WTC11 (cell line): ENCODE measurements around the gene NEK8. TPM values are rescaled to one million over a fixed set of nuclear protein-coding genes. Genes with fewer than 3 reads are reported as not detected.

Source experiments
- ATAC-seq: fragments of 200-7000 bp; cut with Tn5 transposase; 2 replicates; pipeline ENCODE4 v1.10.0; 2021; ENCODE audit warnings: mild to moderate bottlenecking, moderate library complexity
- Bru-seq: library from RNA; stranded (reverse); fragments of 400-500 nt; gene quantifications from one replicate; lab custom pipeline; 2021; lab: Mats Ljungman, UMichigan
- CTCF ChIA-PET: fragments of 300-600 bp; sonication (Branson Sonifier 250); formaldehyde crosslinking; loops from one replicate; lab custom pipeline; 2021; ENCODE audit warnings: antibody characterized with exemption; lab: Charles Lee
- POLR2A ChIA-PET: fragments of 350-600 bp; sonication (Branson Sonifier 250); formaldehyde crosslinking; loops from one replicate; lab custom pipeline; 2021; ENCODE audit warnings: antibody characterized with exemption; lab: Charles Lee
- DNase-seq: peaks from one replicate; pipeline ENCODE4 v3.0.0; 2021; ENCODE audit warnings: low spot score
- H3K27ac Mint-ChIP-seq: 2 replicates; pipeline ENCODE4 v1.8.0; 2021; ENCODE audit warnings: mixed read lengths
- H3K27me3 Mint-ChIP-seq: 2 replicates; pipeline ENCODE4 v1.8.0; 2021; ENCODE audit warnings: low read depth, mild to moderate bottlenecking, moderate library complexity, mixed read lengths
- H3K36me3 Mint-ChIP-seq: 2 replicates; pipeline ENCODE4 v1.8.0; 2021; ENCODE audit warnings: mixed read lengths
- H3K4me1 Mint-ChIP-seq: 2 replicates; pipeline ENCODE4 v1.8.0; 2022; ENCODE audit warnings: mixed read lengths
- H3K4me3 Mint-ChIP-seq: 2 replicates; pipeline ENCODE4 v1.8.0; 2021; ENCODE audit warnings: mild to moderate bottlenecking, moderate library complexity, mixed read lengths
- H3K9me3 Mint-ChIP-seq: 2 replicates; pipeline ENCODE4 v1.8.0; 2021; ENCODE audit warnings: mixed read lengths
- AFF4 ChIP-seq: sonication (generic); formaldehyde crosslinking; IDR thresholded peaks from 2 replicates; pipeline ENCODE4 v1.8.1; 2023; ENCODE audit warnings: mild to moderate bottlenecking, missing genetic modification reagents, borderline replicate concordance
- E2F1 ChIP-seq: sonication (generic); formaldehyde crosslinking; IDR thresholded peaks from 2 replicates; pipeline ENCODE4 v1.8.0; 2022; ENCODE audit warnings: mild to moderate bottlenecking, missing genetic modification reagents
- FOXJ3 ChIP-seq: sonication (generic); formaldehyde crosslinking; IDR thresholded peaks from 2 replicates; pipeline ENCODE4 v1.9.0; 2021; ENCODE audit warnings: missing genetic modification reagents, mild to moderate bottlenecking, borderline replicate concordance
- FOXK1 ChIP-seq: sonication (generic); formaldehyde crosslinking; IDR thresholded peaks from 2 replicates; pipeline ENCODE4 v1.8.0; 2022; ENCODE audit warnings: mild to moderate bottlenecking, moderate library complexity, missing genetic modification reagents
- FOXP1 ChIP-seq: sonication (generic); formaldehyde crosslinking; IDR thresholded peaks from 2 replicates; pipeline ENCODE4 v1.8.0; 2022; ENCODE audit warnings: missing genetic modification reagents, mild to moderate bottlenecking, moderate library complexity, borderline replicate concordance
- GABPB1 ChIP-seq: sonication (generic); formaldehyde crosslinking; IDR thresholded peaks from 2 replicates; pipeline ENCODE4 v1.8.1; 2023; ENCODE audit warnings: mild to moderate bottlenecking, missing genetic modification reagents
- JAZF1 ChIP-seq: fragments of 250-450 bp; sonication (Bioruptor Pico); IDR thresholded peaks from 2 replicates; pipeline ENCODE4 v1.9.0; 2021; ENCODE audit warnings: moderate library complexity, mild to moderate bottlenecking, inconsistent platforms
- NR3C1 ChIP-seq: sonication (generic); formaldehyde crosslinking; conservative IDR thresholded peaks from 2 replicates; pipeline ENCODE4 v1.8.1; 2023; ENCODE audit warnings: low read depth, mild to moderate bottlenecking, missing genetic modification reagents
- RELA ChIP-seq: sonication (generic); formaldehyde crosslinking; IDR thresholded peaks from 2 replicates; pipeline ENCODE4 v1.8.1; 2022; ENCODE audit warnings: missing genetic modification reagents, mild to moderate bottlenecking, borderline replicate concordance
- SMAD3 ChIP-seq: sonication (generic); formaldehyde crosslinking; IDR thresholded peaks from 2 replicates; pipeline ENCODE4 v1.8.0; 2022; ENCODE audit warnings: missing genetic modification reagents, mild to moderate bottlenecking, borderline replicate concordance
- SP1 ChIP-seq: sonication (generic); formaldehyde crosslinking; conservative IDR thresholded peaks from 2 replicates; pipeline ENCODE4 v1.8.1; 2022; ENCODE audit warnings: missing genetic modification reagents
- USF1 ChIP-seq: sonication (generic); formaldehyde crosslinking; IDR thresholded peaks from 2 replicates; pipeline ENCODE4 v1.8.0; 2022; ENCODE audit warnings: mild to moderate bottlenecking, missing genetic modification reagents
- long read RNA-seq, 3 experiments: library from RNA in 1 of 3; library from capped mRNA in 1 of 3; library from polyadenylated mRNA in 1 of 3; unstranded in 2 of 3; stranded (forward) in 1 of 3; transcript quantifications; one replicate each; pipeline ENCODE4 v2.0.0, GENCODE V29; 2021
- total RNA-seq: library from RNA; stranded (reverse); gene quantifications from 3 replicates; pipeline ENCODE4 v1.2.3, GENCODE V29; 2021
- TF ChIP-seq, protein P1 (sequence below): sonication (generic); formaldehyde crosslinking; IDR thresholded peaks from 2 replicates; pipeline ENCODE4 v1.8.1; 2023; ENCODE audit warnings: mild to moderate bottlenecking, moderate library complexity, missing genetic modification reagents
- TF ChIP-seq, protein P2 (sequence below): sonication (generic); formaldehyde crosslinking; IDR thresholded peaks from 2 replicates; pipeline ENCODE4 v1.8.0; 2023; ENCODE audit warnings: missing genetic modification reagents, mild to moderate bottlenecking, borderline replicate concordance
- TF ChIP-seq, protein P3 (sequence below): fragments of 250-450 bp; sonication (Bioruptor Pico); IDR thresholded peaks from 2 replicates; pipeline ENCODE4 v2.1.2; 2022; ENCODE audit warnings: mild to moderate bottlenecking, moderate library complexity

Gene NEK8
- total RNA-seq = 17.9 to 25.0 TPM (median 18.6 TPM) in 3 replicates
- percentile 57 among the genes with signal in this experiment for Bru-seq, nascent RNA
- long read RNA-seq, experiment 1, partial matches to known transcripts = 16 of 47 reads
- long read RNA-seq, experiment 1, other reads (novel, unspliced or antisense) = 30 of 47 reads
- long read RNA-seq, experiment 2, partial matches to known transcripts = 0 of 7 reads
- long read RNA-seq, experiment 2, other reads (novel, unspliced or antisense) = 7 of 7 reads
- long read RNA-seq, experiment 3, partial matches to known transcripts = 0 of 5 reads
- long read RNA-seq, experiment 3, other reads (novel, unspliced or antisense) = 5 of 5 reads

- H3K4me3 Mint-ChIP-seq = peak within 1 kb of the TSS; percentile 92
- TF ChIP-seq NR3C1 (CRISPR knock-in tag) (no peak), AFF4 (no peak), E2F1 (0 out of 2 replicates have a peak, but pooled peaks have one; percentile 16), FOXJ3 (no peak), FOXP1 (CRISPR knock-in tag) (no peak), FOXK1 (peak; percentile 11; the same call in 1 of the 2 replicates), GABPB1 (CRISPR knock-in tag) (peak; percentile 35; the same call in 1 of the 2 replicates), SP1 (CRISPR knock-in tag) (peak; percentile 48), RELA (peak; percentile 67; the same call in 1 of the 2 replicates), SMAD3 (peak; percentile 75; the same call in 1 of the 2 replicates), USF1 (0 out of 2 replicates have a peak, but pooled peaks have one; percentile 2), JAZF1 (CRISPR knock-in tag) (no peak)
- TF ChIP-seq, protein P1, sequence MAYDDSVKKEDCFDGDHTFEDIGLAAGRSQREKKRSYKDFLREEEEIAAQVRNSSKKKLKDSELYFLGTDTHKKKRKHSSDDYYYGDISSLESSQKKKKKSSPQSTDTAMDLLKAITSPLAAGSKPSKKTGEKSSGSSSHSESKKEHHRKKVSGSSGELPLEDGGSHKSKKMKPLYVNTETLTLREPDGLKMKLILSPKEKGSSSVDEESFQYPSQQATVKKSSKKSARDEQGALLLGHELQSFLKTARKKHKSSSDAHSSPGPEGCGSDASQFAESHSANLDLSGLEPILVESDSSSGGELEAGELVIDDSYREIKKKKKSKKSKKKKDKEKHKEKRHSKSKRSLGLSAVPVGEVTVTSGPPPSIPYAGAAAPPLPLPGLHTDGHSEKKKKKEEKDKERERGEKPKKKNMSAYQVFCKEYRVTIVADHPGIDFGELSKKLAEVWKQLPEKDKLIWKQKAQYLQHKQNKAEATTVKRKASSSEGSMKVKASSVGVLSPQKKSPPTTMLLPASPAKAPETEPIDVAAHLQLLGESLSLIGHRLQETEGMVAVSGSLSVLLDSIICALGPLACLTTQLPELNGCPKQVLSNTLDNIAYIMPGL = 0 out of 2 replicates have a peak, but pooled peaks have one; percentile 52
- TF ChIP-seq, protein P2, sequence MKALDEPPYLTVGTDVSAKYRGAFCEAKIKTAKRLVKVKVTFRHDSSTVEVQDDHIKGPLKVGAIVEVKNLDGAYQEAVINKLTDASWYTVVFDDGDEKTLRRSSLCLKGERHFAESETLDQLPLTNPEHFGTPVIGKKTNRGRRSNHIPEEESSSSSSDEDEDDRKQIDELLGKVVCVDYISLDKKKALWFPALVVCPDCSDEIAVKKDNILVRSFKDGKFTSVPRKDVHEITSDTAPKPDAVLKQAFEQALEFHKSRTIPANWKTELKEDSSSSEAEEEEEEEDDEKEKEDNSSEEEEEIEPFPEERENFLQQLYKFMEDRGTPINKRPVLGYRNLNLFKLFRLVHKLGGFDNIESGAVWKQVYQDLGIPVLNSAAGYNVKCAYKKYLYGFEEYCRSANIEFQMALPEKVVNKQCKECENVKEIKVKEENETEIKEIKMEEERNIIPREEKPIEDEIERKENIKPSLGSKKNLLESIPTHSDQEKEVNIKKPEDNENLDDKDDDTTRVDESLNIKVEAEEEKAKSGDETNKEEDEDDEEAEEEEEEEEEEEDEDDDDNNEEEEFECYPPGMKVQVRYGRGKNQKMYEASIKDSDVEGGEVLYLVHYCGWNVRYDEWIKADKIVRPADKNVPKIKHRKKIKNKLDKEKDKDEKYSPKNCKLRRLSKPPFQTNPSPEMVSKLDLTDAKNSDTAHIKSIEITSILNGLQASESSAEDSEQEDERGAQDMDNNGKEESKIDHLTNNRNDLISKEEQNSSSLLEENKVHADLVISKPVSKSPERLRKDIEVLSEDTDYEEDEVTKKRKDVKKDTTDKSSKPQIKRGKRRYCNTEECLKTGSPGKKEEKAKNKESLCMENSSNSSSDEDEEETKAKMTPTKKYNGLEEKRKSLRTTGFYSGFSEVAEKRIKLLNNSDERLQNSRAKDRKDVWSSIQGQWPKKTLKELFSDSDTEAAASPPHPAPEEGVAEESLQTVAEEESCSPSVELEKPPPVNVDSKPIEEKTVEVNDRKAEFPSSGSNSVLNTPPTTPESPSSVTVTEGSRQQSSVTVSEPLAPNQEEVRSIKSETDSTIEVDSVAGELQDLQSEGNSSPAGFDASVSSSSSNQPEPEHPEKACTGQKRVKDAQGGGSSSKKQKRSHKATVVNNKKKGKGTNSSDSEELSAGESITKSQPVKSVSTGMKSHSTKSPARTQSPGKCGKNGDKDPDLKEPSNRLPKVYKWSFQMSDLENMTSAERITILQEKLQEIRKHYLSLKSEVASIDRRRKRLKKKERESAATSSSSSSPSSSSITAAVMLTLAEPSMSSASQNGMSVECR (CRISPR knock-in tag) = peak; percentile 26; the same call in 1 of the 2 replicates
- TF ChIP-seq, protein P3, sequence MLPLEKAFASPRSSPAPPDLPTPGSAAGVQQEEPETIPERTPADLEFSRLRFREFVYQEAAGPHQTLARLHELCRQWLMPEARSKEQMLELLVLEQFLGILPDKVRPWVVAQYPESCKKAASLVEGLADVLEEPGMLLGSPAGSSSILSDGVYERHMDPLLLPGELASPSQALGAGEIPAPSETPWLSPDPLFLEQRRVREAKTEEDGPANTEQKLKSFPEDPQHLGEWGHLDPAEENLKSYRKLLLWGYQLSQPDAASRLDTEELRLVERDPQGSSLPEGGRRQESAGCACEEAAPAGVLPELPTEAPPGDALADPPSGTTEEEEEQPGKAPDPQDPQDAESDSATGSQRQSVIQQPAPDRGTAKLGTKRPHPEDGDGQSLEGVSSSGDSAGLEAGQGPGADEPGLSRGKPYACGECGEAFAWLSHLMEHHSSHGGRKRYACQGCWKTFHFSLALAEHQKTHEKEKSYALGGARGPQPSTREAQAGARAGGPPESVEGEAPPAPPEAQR = no peak
- peaks cover 11% of the 10 kb centered on the region for H3K36me3 Mint-ChIP-seq
- ATAC-seq (peak; percentile 15), DNase-seq (peak; percentile 98)
- H3K4me1 Mint-ChIP-seq = peaks cover 25% of the 10 kb centered on the region
- ChIA-PET POLR2A (interaction anchor here (0.6 to 6.4 kb wide), 18 partner anchors 9 to 389 kb away, joined by 3 to 310 read pairs (median 8); partner anchors contain the start of genes BLTP2, DHRS13, FLOT2 and PHF12), CTCF (interaction anchor here (0.7 to 12.2 kb wide), 30 partner anchors 9 to 450 kb away, joined by 3 to 541 read pairs (median 14); partner anchors contain the start of genes BLTP2, DHRS13, ERAL1 and FAM222B)
- peak within 1 kb of the TSS; percentile 99 for H3K27ac Mint-ChIP-seq
- no peaks in the 10 kb centered on the region for H3K9me3 Mint-ChIP-seq
- no peaks in the 10 kb centered on the region for H3K27me3 Mint-ChIP-seq
These were observed at the start of gene NEK8 for GRCh38 chr17:28728364-28729200. NEK8 (plus strand) TSS chr17:28728788; CDS start chr17:28728814, 26 bp downstream.
